Neuronal stem cell (in vitro differentiated cells): Measurements from ENCODE around the gene SORT1.
"Not testable (repeated sequence)": the region's sequence is repeated elsewhere in the genome, so short reads cannot be mapped to it uniquely, and the experiment has no call there.

Experiments
- DNase-seq: peaks from one replicate; pipeline ENCODE4 v3.0.0-alpha.2; 2013; ENCODE audit warnings: low spot score
- H2AFZ ChIP-seq: one replicate; pipeline ENCODE4 v1.6.1; 2013; ENCODE audit warnings: mild to moderate bottlenecking, low read length, inconsistent platforms
- H2AK5ac ChIP-seq: 2 replicates; pipeline ENCODE4 v1.6.1; 2013; ENCODE audit warnings: low read depth, mild to moderate bottlenecking, inconsistent platforms, low read length, moderate library complexity, mixed read lengths
- H2BK120ac ChIP-seq: 2 replicates; pipeline ENCODE4 v1.6.1; 2013; ENCODE audit warnings: low read depth, mild to moderate bottlenecking, inconsistent platforms, low read length, moderate library complexity, mixed read lengths
- H2BK12ac ChIP-seq: one replicate; pipeline ENCODE4 v1.6.1; 2013; ENCODE audit warnings: low read length, inconsistent platforms
- H2BK15ac ChIP-seq: 2 replicates; pipeline ENCODE4 v1.6.1; 2013; ENCODE audit warnings: mild to moderate bottlenecking, low read length, inconsistent platforms, mixed read lengths
- H2BK5ac ChIP-seq: one replicate; pipeline ENCODE4 v1.6.1; 2013; ENCODE audit warnings: inconsistent platforms, mild to moderate bottlenecking, low read length, moderate library complexity
- H3K14ac ChIP-seq: one replicate; pipeline ENCODE4 v1.6.1; 2013; ENCODE audit warnings: low read length, inconsistent platforms
- H3K18ac ChIP-seq: 2 replicates; pipeline ENCODE4 v1.6.1; 2013; ENCODE audit warnings: low read length, inconsistent platforms
- H3K23ac ChIP-seq: 2 replicates; pipeline ENCODE4 v1.6.1; 2013; ENCODE audit warnings: low read depth, mild to moderate bottlenecking, mixed read lengths, low read length, inconsistent platforms; ENCODE audit not compliant: poor library complexity
- H3K27ac ChIP-seq: replicated peaks from 3 replicates; pipeline ENCODE4 v1.5.1; 2013; ENCODE audit warnings: low read length, inconsistent platforms
- H3K27me3 ChIP-seq, 3 experiments: 2 replicates each; pipeline ENCODE4 v1.6.1; 2013; ENCODE audit warnings: low read length in 3 of 3, mild to moderate bottlenecking in 2 of 3, inconsistent platforms in 1 of 3, low read depth in 1 of 3, mixed read lengths in 1 of 3, moderate library complexity in 1 of 3; ENCODE audit not compliant: control insufficient read depth in 3 of 3, insufficient read depth in 3 of 3
- H3K36me3 ChIP-seq, 2 donors: replicated peaks in 1 of 2; 2 replicates each; pipeline ENCODE4 v1.6.1; 2013; ENCODE audit warnings: low read length in 2 of 2; ENCODE audit not compliant: control insufficient read depth in 2 of 2, insufficient read depth in 2 of 2
- H3K4ac ChIP-seq: 2 replicates; pipeline ENCODE4 v1.6.1; 2013; ENCODE audit warnings: inconsistent platforms, mild to moderate bottlenecking, low read length, moderate library complexity
- H3K4me1 ChIP-seq, 2 donors: 1 replicate in 1 of 2; 2 replicates in 1 of 2; pipeline ENCODE4 v1.6.1; 2013; ENCODE audit warnings: low read length in 2 of 2, low read depth in 1 of 2; ENCODE audit not compliant: control insufficient read depth in 2 of 2, insufficient read depth in 1 of 2
- H3K4me2 ChIP-seq: one replicate; pipeline ENCODE4 v1.6.1; 2013; ENCODE audit warnings: mild to moderate bottlenecking, low read length, inconsistent platforms; ENCODE audit not compliant: insufficient read depth, poor library complexity, severe bottlenecking
- H3K4me3 ChIP-seq, 2 donors: 2 replicates each; pipeline ENCODE4 v1.5.1; 2013; ENCODE audit warnings: low read length in 2 of 2, mild to moderate bottlenecking in 2 of 2, inconsistent platforms in 1 of 2, moderate library complexity in 1 of 2
- H3K79me1 ChIP-seq: one replicate; pipeline ENCODE4 v1.6.1; 2013; ENCODE audit warnings: low read depth, mild to moderate bottlenecking, inconsistent platforms, low read length, moderate library complexity
- H3K9ac ChIP-seq: one replicate; pipeline ENCODE4 v1.6.1; 2013; ENCODE audit warnings: mild to moderate bottlenecking, low read depth, low read length, inconsistent platforms; ENCODE audit not compliant: poor library complexity
- H3K9me3 ChIP-seq, 2 donors: replicated peaks in 1 of 2; 2 replicates each; pipeline versions ENCODE3 to v1.6.1; 2013; ENCODE audit warnings: low read length in 2 of 2, mild to moderate bottlenecking in 2 of 2, inconsistent platforms in 1 of 2, low read depth in 1 of 2, mixed read lengths in 1 of 2, moderate library complexity in 1 of 2; ENCODE audit not compliant: control insufficient read depth in 2 of 2, insufficient read depth in 1 of 2
- H4K8ac ChIP-seq: one replicate; pipeline ENCODE4 v1.6.1; 2013; ENCODE audit warnings: low read depth, mild to moderate bottlenecking, inconsistent platforms, low read length, moderate library complexity
- H4K91ac ChIP-seq: one replicate; pipeline ENCODE4 v1.6.1; 2013; ENCODE audit warnings: low read length, low read depth, mild to moderate bottlenecking, inconsistent platforms; ENCODE audit not compliant: poor library complexity
- WGBS, 2 donors: extraction: QIAGEN DNeasy Blood & Tissue Kit; methylation state at CpG; one replicate each; pipeline ENCODE4 v1.1.7; 2013; ENCODE audit warnings: missing lambda C conversion rate in 2 of 2, mixed read lengths in 1 of 2; ENCODE audit not compliant: insufficient read length in 2 of 2, insufficient replicate concordance in 1 of 2; ENCODE audit errors: extremely low coverage in 2 of 2; 5-methylcytosine and 5-hydroxymethylcytosine counted together

Gene SORT1

GRCh38 chr1:109379422-109379821 is 18.3 kb downstream of the SORT1 start:
- Histone ChIP-seq H3K9ac (no peak overlapping the region), H3K79me1 (no peaks in the 10 kb centered on the region), H2BK12ac (no peak overlapping the region), H3K4me3 (no peak overlapping the region), H2BK15ac (no peak overlapping the region), H2BK5ac (no peak overlapping the region), H3K27ac (no peak overlapping the region), H3K4me1 (peaks cover 0 to 8% of the 10 kb centered on the region in 2 donors), H2AK5ac (no peak overlapping the region), H3K18ac (no peak overlapping the region), H3K27me3 (no peaks in the 10 kb centered on the region), H3K14ac (no peak overlapping the region), H2BK120ac (no peak overlapping the region), H4K8ac (no peak overlapping the region), H3K9me3 (peaks cover 0 to 6% of the 10 kb centered on the region in 2 donors), H3K4me2 (no peak overlapping the region), H4K91ac (no peak overlapping the region), H3K4ac (no peak overlapping the region), H3K23ac (no peak overlapping the region), H3K36me3 (no peaks in the 10 kb centered on the region), H2AFZ (no peak overlapping the region)
- DNase-seq = no peak
- no CpG with 5 or more reads among the region's 3 CpGs for WGBS, 2 donors

GRCh38 chr1:109377698-109378097 is 20.0 kb downstream of the SORT1 start:
- Histone ChIP-seq H3K4me1 (peaks cover 0 to 5% of the 10 kb centered on the region in 2 donors), H3K4me2 (no peak overlapping the region), H4K91ac (no peak overlapping the region), H2BK12ac (no peak overlapping the region), H3K4me3 (no peak overlapping the region), H3K27ac (no peak overlapping the region), H2BK15ac (no peak overlapping the region), H4K8ac (no peak overlapping the region), H3K9me3 (peaks cover 0 to 5% of the 10 kb centered on the region in 2 donors), H3K9ac (no peak overlapping the region), H3K79me1 (no peaks in the 10 kb centered on the region), H3K18ac (no peak overlapping the region), H2BK120ac (no peak overlapping the region), H2AFZ (no peak overlapping the region), H3K23ac (no peak overlapping the region), H2AK5ac (no peak overlapping the region), H3K14ac (no peak overlapping the region), H3K4ac (no peak overlapping the region), H2BK5ac (no peak overlapping the region), H3K27me3 (no peaks in the 10 kb centered on the region), H3K36me3 (no peaks in the 10 kb centered on the region)
- no CpG with 5 or more reads among the region's 4 CpGs for WGBS, 2 donors
- DNase-seq = no peak

GRCh38 chr1:109373696-109374095 is 24.0 kb downstream of the SORT1 start:
- H2BK120ac ChIP-seq, H3K4ac ChIP-seq, H3K9ac ChIP-seq, H3K79me1 ChIP-seq, H2AFZ ChIP-seq, H3K18ac ChIP-seq, H4K91ac ChIP-seq, H2BK5ac ChIP-seq, H3K4me1 ChIP-seq, H3K9me3 ChIP-seq, H2AK5ac ChIP-seq, DNase-seq, H3K4me2 ChIP-seq, H2BK15ac ChIP-seq, H3K23ac ChIP-seq, H3K27me3 ChIP-seq, H3K4me3 ChIP-seq, H2BK12ac ChIP-seq, H3K36me3 ChIP-seq, H3K27ac ChIP-seq, H3K14ac ChIP-seq, H4K8ac ChIP-seq: not testable (repeated sequence)
- whole genome bisulfite sequencing, 2 donors = no CpG with 5 or more reads among the region's 2 CpGs

- Histone ChIP-seq H3K4me2 (no peak overlapping the region), H3K36me3 (peaks cover 2 to 6% of the 10 kb centered on the region in 2 donors), H3K9me3 (peaks cover 0 to 5% of the 10 kb centered on the region in 2 donors), H3K79me1 (no peaks in the 10 kb centered on the region), H3K4ac (no peak overlapping the region), H3K27me3 (no peaks in the 10 kb centered on the region), H2BK15ac (no peak overlapping the region), H2BK5ac (no peak overlapping the region), H2AK5ac (no peak overlapping the region), H3K9ac (no peak overlapping the region), H2AFZ (no peak overlapping the region), H2BK12ac (no peak overlapping the region), H4K8ac (no peak overlapping the region), H3K14ac (no peak overlapping the region), H4K91ac (no peak overlapping the region), H3K27ac (no peak overlapping the region), H3K23ac (no peak overlapping the region), H3K18ac (no peak overlapping the region), H2BK120ac (no peak overlapping the region), H3K4me1 (peaks cover 0 to 2% of the 10 kb centered on the region in 2 donors), H3K4me3 (no peak overlapping the region)
- no CpG with 5 or more reads among the region's 5 CpGs for WGBS, 2 donors
- DNase-seq = no peak
Measured at GRCh38 chr1:109373126-109373525, 24.6 kb downstream of the SORT1 start.
